Motor neuron (in vitro differentiated cells): Measurements from ENCODE around the gene DHH. TPM values are rescaled to one million over a fixed set of nuclear protein-coding genes. Genes with fewer than 3 reads are reported as not detected.
"Not testable (repeated sequence)": the region's sequence is repeated elsewhere in the genome, so short reads cannot be mapped to it uniquely, and the experiment has no call there.

Experiments used
- ATAC-seq, 8 experiments: fragments of 200-7000 bp; cut with Tn5 transposase; replicated peaks in 6 of 8; 2 replicates each; pipeline ENCODE4 v1.8.0; 2021; ENCODE audit warnings: mild to moderate bottlenecking in 8 of 8, moderate library complexity in 8 of 8
- H3K27ac ChIP-seq, 2 donors: fragments of 250-450 bp; sonication (Bioruptor Pico); 2 replicates each; pipeline ENCODE4 v1.9.0; 2021; ENCODE audit warnings: antibody characterized with exemption in 2 of 2, mild to moderate bottlenecking in 2 of 2, moderate library complexity in 1 of 2
- H3K4me1 ChIP-seq, 2 donors: fragments of 250-450 bp; sonication (Bioruptor Pico); replicated peaks in 1 of 2; 2 replicates each; pipeline ENCODE4 v1.6.1; 2021; ENCODE audit warnings: antibody characterized with exemption in 2 of 2, mild to moderate bottlenecking in 2 of 2, moderate library complexity in 1 of 2
- H3K4me3 ChIP-seq, 5 donors: fragments of 250-450 bp; sonication (Bioruptor Pico); 2 replicates each; pipeline ENCODE4 v1.9.0; 2021; ENCODE audit warnings: antibody characterized with exemption in 5 of 5, mild to moderate bottlenecking in 5 of 5, moderate library complexity in 4 of 5
- WGBS, 10 experiments: fragments of 450-650 bp; shearing (Covaris generic); methylation state at CpG; one replicate each; pipeline ENCODE4 v1.0.0; 2022; 5-methylcytosine and 5-hydroxymethylcytosine counted together
- in situ Hi-C, 9 experiments: fragments of 400-800 bp; cut with MboI; loops; one replicate each; pipeline ENCODE4 v1.15.0; 2021; ENCODE audit warnings: low sequenced_read_pairs in 9 of 9, low pct_unique_long_range_greater_than_20kb in 2 of 9; ENCODE audit not compliant: unreplicated experiment in 9 of 9
- total RNA-seq, 8 experiments: library from RNA; unstranded; fragments of 300-600 nt; gene quantifications; 2 replicates each; pipeline versions ENCODE4 v1.2.3 to v1.2.4, GENCODE V29; 2022

Gene DHH
- total RNA-seq, 8 experiments from 2014 or later: 0.09 to 0.62 (median 0.13) TPM; not detected in 1

DNA sequence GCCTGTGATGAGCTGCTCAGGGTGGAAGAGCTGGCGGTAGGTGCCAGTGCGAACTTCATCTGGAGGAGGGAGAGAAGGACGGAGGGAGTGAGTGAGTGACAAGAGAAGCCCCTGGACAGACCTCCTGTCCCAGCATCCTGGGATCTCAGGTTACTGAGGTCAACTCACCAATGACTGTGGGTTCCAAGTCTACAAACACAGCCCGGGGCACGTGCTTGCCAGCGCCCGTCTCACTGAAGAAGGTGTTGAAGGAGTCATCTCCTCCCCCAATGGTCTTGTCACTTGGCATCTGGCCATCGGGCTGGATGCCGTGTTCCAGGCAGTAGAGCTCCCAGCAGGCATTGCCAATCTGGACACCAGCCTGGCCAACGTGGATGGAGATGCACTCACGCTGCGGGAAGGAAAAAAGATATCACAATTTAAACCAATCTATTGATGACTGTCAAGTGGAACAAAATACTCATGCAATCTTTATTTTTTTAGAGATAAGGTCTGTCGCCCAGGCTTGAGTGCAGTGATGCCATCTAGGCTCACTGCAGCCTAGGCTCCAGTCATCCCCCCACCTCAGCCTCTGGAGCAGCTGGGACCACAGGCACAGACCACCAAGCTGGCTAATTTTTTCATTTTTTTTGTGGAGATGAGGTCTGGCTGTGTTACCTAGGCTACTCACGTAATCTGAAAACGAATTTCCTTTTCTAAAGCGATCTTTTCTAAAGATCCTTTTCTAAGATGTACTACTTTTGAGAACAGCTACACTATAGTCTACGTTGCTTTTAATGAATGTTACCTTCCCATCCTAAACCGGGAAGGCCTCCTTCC is 34.9 kb upstream of the DHH start:
- peak overlapping the region; percentile 52 to 94 (median 78) for H3K4me3 ChIP-seq
- in situ Hi-C loops: loop anchor here in 2 of 9 experiments (25.0 kb wide), 1 partner anchor 108 kb away; no protein-coding TSS in a partner anchor
- peak overlapping the region; percentile 96 to 97 for H3K27ac ChIP-seq
- H3K4me1 ChIP-seq: peaks cover 12 to 14% of the 10 kb centered on the region in 2 donors
- 13 to 72% (median 41%) methylated on average over 2 to 11 of the region's 18 CpGs for WGBS, 10 experiments
- no peak for ATAC-seq

DNA sequence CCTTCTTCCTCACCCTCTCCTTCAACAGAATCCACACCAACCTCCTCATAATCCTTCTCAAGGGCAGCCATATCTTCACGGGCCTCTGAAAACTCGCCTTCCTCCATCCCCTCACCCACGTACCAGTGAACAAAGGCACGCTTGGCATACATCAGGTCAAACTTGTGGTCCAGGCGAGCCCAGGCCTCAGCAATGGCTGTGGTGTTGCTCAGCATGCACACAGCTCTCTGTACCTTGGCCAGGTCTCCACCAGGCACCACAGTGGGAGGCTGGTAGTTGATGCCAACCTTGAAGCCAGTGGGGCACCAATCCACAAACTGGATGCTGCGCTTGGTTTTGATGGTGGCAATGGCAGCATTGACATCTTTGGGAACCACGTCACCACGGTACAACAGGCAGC is 33.4 kb upstream of the DHH start:
- ATAC-seq, H3K4me3 ChIP-seq, H3K27ac ChIP-seq, H3K4me1 ChIP-seq: not testable (repeated sequence)
- 100% methylated on average over 1 of the region's 8 CpGs; no CpG with 5 or more reads in 9 of the 10 experiments for WGBS, 10 experiments
- in situ Hi-C loops: loop anchor here in 2 of 9 experiments (25.0 kb wide), 1 partner anchor 109 kb away; no protein-coding TSS in a partner anchor

DNA sequence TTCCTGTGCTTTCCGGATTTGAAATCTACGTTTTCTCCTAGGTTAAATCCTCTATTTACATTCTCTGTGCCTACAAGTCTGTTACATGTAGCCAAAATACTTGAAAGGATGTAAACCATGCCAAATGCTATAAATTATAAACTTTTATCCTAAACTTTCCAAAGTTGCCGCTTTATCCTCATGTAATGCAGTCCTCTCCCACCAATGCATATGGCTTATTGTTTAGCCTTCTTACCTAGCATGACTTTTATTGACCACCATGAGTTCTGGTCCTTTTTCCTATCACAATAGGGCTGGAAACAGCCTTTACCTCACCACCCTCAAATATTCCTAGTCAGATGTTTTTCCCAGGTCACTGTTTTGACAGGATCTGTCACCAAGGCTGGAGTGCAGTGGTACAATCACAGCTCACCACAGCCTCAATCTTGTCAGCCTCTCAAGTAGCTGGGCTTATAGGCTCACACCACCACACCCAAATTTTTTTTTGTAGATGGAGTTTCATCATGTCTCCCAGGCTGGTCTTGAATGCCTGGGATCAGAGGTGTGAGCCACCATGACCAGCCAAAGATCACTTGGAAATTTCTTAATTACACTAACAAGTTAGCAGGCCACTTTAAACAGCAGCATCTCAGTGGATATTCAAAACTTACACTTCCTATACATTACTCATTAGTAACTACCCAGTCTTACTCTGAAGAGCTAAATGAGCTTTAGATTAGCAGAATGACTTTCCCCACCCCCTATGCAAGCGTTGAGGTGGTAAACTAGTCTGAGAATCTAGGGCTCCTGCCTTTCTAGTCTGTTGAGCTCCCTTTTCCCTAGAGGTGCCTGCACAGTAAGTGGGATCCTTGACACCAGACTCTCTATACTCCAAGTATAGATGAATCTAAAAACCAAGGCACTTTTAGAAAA is 32.5 kb upstream of the DHH start:
- H3K4me1 ChIP-seq: peaks cover 7 to 8% of the 10 kb centered on the region in 2 donors
- WGBS, 10 experiments: 33 to 100% (median 95%) methylated on average over 1 to 4 of the region's 4 CpGs; no CpG with 5 or more reads in 2 of the 10 experiments
- H3K27ac ChIP-seq: no peak overlapping the region
- in situ Hi-C loops: loop anchor here in 2 of 9 experiments (25.0 kb wide), 1 partner anchor 110 kb away; no protein-coding TSS in a partner anchor
- ATAC-seq: no peak
- H3K4me3 ChIP-seq: no peak overlapping the region

DNA sequence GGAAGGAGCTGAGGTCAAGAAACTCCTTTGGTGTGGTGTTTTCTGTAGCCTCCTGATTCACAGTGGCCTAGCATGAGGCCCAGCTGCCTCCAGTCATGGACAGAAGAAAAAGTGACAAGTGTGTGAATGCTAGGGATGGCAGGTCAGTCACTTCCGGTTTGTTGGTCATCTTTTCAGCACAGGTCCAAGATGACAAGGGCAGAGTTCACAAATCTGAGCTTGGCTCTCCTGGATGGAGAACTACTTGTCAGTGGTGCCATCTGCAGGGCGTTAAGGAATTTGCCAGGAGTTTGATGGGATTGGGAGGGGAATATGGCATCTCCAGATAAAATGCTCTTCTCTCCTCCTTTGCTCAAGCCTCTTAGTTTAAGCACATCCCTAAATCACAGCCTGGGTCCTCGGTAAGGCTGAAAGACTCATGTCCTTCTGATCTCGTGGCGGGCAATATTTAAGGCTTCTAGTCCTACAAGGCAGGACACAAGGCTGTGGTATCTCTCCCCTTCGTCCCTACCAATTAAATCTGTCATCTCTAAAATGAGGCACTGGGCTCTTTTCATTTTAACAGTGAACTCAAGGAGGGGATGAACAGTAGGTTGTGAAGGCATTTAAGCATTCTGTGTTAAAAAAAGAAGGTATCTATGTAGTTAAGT is 26.6 kb upstream of the DHH start:
- Histone ChIP-seq H3K4me3 (no peak overlapping the region), H3K27ac (no peak overlapping the region), H3K4me1 (peaks cover 0 to 4% of the 10 kb centered on the region in 2 donors)
- in situ Hi-C loops: loop anchor here in 1 of 9 experiments (25.0 kb wide), 1 partner anchor 116 kb away; no protein-coding TSS in a partner anchor
- WGBS, 10 experiments: 0 to 40% (median 15%) methylated on average over 1 to 4 of the region's 6 CpGs
- peak; percentile 68 to 96 (median 86) for ATAC-seq

DNA sequence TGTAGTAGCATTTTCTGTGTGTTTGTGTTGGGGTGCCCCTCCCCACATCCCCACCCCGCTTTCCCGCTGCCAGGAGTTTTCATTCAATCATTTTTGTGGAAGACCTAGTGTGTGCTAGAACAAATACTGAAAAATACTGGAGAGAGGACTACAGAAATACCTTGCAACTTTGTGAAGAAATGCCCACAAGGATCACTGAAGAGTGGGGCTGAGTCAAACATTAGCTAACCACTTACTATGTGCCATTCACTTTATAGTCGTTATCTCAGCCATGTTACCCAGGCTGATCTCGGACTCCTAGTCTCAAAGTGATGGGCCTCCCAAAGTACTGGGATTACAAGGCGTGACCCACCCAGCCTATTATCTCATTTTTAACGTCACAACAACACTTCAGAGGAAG is 16.6 kb upstream of the DHH start:
- 35 to 100% (median 63%) methylated on average over 1 to 5 of the region's 6 CpGs; no CpG with 5 or more reads in 1 of the 10 experiments for WGBS, 10 experiments
- H3K4me3 ChIP-seq: peak overlapping the region; percentile 52 to 98 (median 94)
- peak overlapping the region; percentile 31 to 85 for H3K27ac ChIP-seq
- in situ Hi-C loops: loop anchor here in 1 of 9 experiments (25.0 kb wide), 1 partner anchor 126 kb away; no protein-coding TSS in a partner anchor
- peak in 1 of 8 experiments; percentile 0 for ATAC-seq
- H3K4me1 ChIP-seq: peaks cover 11 to 17% of the 10 kb centered on the region in 2 donors

DNA sequence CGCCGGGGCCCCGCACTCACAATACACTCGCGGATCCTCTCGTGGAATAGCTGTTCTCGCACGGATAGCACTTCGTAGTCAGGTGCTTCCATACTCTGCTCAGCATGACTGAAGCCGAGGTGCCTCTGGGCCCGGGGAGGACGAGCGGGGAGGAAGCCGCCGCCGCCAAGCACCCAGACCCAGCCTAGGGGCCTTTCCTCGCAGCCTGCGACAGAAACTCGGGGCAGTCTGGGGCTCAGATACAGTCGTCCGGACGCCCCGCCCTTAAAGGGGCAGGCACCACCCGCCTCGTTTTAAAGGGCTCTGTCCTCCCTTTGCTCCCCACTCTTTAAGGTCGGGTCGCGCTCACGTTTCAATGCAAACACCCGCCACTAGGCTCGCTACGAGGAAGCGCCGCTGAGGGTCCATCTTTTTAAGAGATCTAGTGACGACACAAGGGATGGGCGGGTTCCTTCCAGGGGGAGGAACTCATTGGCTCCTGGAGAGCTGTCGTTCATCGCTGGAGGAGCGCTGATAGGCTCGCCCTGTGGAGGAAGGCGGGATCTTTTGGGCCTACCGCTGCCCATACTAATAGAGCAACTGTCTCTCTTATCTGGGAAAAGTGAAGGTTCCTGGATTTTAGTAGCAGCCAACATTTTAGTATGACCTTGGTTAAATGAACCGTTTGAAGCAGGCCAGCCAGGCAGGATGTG is 16.0 kb upstream of the DHH start, which contains the start of gene LMBR1L:
Gene LMBR1L (minus strand): TSS at position 384 of the 692 bp plus-strand sequence. CDS start 292 bp downstream, at position 92.
- H3K4me3 ChIP-seq: peak within 1 kb of the TSS; percentile 52 to 98 (median 94)
- 0 to 40% (median 0%) methylated on average over 1 to 18 of the region's 43 CpGs; no CpG with 5 or more reads in 3 of the 10 experiments for WGBS, 10 experiments
- H3K27ac ChIP-seq: peak within 1 kb of the TSS; percentile 85 to 95
- in situ Hi-C loops: loop anchor here in 1 of 9 experiments (25.0 kb wide), 1 partner anchor 127 kb away; no protein-coding TSS in a partner anchor
- peaks cover 11 to 17% of the 10 kb centered on the region in 2 donors for H3K4me1 ChIP-seq
- peak; percentile 87 to 99 (median 98) for ATAC-seq

DNA sequence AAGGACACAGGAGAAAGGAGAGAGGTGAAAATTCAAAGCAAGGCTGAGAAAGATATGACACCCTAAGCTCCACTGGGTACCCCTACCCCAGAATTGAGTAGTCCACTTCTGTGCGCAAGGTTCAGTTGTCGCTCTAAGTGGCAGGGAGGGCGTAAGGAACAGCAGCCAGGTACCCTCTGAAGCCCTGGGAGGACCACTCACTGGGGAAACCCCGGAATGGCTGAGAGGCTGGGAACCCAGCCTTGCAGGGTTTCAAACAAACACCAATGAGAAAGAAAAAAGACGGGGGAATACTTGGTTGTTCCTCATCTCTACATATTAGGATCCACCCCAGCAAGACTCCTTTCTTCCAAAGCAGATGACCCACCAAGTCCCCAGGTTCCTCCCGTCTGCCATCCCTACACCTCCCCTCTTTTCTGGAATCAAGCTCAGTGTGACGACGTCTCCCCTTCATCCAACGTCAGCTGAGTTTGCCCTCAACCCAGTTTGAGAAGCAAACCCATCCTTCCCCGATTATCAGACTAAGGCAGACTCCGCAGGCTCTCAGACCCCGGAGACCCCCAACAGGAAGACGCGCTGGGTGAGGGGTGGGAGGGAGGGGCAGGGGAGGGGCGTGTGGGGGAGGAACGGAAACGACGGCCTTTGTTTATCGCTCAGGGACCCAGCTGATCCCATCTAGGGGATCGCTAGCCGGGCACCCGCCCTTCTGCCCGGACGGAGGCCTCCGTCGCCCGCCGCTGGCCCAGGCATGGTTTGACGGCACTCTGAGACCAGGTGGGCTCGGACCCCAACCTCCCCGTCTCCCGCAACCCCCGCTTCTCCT is 15.3 kb upstream of the DHH start:
- in situ Hi-C loops: loop anchor here in 1 of 9 experiments (25.0 kb wide), 1 partner anchor 127 kb away; no protein-coding TSS in a partner anchor
- Histone ChIP-seq H3K4me3 (peak overlapping the region; percentile 52 to 98 (median 94)), H3K27ac (peak overlapping the region; percentile 85 to 95), H3K4me1 (peaks cover 11 to 17% of the 10 kb centered on the region in 2 donors)
- ATAC-seq: peak; percentile 5 to 31 (median 12)
- WGBS, 10 experiments: 0 to 52% (median 10%) methylated on average over 2 to 6 of the region's 33 CpGs; no CpG with 5 or more reads in 5 of the 10 experiments

DNA sequence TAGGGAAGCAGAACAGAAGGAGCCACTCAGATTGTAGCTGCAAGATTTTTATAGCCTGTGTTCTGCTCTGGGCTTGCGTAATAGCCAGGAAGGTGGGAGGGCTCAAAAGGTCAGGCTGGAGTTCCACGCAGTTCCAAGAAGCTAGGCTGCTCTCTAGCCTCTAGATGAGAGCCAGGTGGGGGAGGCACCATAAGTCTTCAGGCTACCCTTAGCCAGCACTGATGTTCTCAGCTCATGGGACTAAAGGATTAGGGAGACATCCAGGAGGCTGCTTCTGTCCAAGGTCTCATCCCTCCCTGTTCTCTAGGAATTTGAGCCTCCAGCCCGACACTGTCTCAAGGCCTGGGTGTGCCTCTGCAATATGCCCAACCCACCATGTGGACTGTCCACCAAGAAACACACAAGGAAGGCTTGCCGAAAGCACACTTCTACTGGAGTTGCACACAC is 14.4 kb upstream of the DHH start:
- ATAC-seq: peak in 3 of 8 experiments; percentile 11 to 49 (median 41)
- peak overlapping the region; percentile 52 to 98 (median 94) for H3K4me3 ChIP-seq
- in situ Hi-C loops: loop anchor here in 1 of 9 experiments (25.0 kb wide), 1 partner anchor 128 kb away; no protein-coding TSS in a partner anchor
- H3K27ac ChIP-seq: no peak overlapping the region
- H3K4me1 ChIP-seq: peaks cover 11 to 17% of the 10 kb centered on the region in 2 donors
- 0 to 100% (median 64%) methylated on average over 1 to 4 of the region's 4 CpGs; no CpG with 5 or more reads in 3 of the 10 experiments for WGBS, 10 experiments

DNA sequence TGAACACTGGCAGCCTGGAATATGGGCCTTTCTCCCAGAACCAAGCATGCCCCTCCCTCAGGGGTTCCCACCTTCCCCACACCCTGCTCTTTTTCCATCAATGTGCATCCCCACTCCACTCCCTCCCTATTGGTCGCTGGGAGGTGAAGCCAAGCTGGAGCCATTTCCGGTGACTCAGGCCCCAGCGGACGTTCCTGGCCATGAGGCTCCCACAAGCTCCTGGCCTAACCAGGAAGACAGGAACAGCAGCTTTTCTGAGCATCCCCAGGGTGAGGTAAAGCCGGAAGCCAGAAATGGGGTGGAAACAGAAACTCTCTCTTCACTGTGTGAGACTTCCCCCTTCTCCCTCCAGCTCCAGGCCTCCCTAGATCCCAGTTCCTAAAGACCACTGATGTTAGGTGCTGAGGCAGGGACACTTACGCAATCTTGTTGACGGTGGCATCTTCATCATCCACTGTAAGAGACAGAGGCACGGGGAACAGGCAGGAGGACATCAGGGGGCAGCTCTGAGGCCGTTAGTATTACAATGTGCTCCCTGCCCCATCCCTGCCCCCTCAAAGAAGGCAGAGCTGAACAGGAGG is 11.0 kb upstream of the DHH start:
- WGBS, 10 experiments: 65 to 81% (median 76%) methylated on average over 1 to 4 of the region's 9 CpGs; no CpG with 5 or more reads in 5 of the 10 experiments
- H3K4me3 ChIP-seq: no peak overlapping the region
- peak in 1 of 8 experiments; percentile 8 for ATAC-seq
- H3K27ac ChIP-seq: no peak overlapping the region
- H3K4me1 ChIP-seq: peaks cover 8 to 17% of the 10 kb centered on the region in 2 donors
- in situ Hi-C loops: loop anchor here in 1 of 9 experiments (25.0 kb wide), 1 partner anchor 132 kb away; no protein-coding TSS in a partner anchor

DNA sequence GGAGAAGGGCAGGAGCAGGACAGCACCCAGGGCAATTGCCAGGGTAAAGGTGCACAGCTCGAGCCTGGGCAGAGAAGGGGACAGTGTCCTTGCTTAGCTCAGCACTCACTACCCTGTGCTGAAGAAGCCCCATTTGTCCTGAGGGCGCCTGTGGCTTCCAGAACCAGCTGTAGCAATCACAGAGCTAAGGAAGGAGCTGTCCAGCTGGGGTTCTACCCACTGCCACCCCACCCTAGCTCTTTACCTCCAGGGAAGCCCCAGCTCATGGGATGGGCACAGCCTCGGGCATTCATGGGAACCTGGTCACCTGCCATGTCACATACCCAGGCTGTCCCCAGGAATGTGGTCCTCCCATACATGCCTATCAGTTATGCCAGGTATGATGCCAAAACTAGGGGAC is 10.2 kb upstream of the DHH start:
- in situ Hi-C loops: loop anchor here in 1 of 9 experiments (25.0 kb wide), 1 partner anchor 132 kb away; no protein-coding TSS in a partner anchor
- ATAC-seq: no peak
- H3K4me3 ChIP-seq: no peak overlapping the region
- H3K27ac ChIP-seq: no peak overlapping the region
- 56 to 80% (median 69%) methylated on average over 1 to 3 of the region's 3 CpGs; no CpG with 5 or more reads in 5 of the 10 experiments for WGBS, 10 experiments
- peaks cover 8 to 17% of the 10 kb centered on the region in 2 donors for H3K4me1 ChIP-seq
